TTC549 (cell line): ENCODE measurements around the gene IGFL1.
"Not testable (repeated sequence)": the region's sequence is repeated elsewhere in the genome, so short reads cannot be mapped to it uniquely, and the experiment has no call there.

ENCODE experiments used
- FAIRE-seq: peaks from 2 replicates; lab custom pipeline; 2012; peaks lifted over from hg19 to GRCh38; lab: Jason Lieb, UNC

The IGFL1 gene

GRCh38 chr19:46202426-46202825 lies 27.1 kb upstream of the IGFL1 start:
- no peak for FAIRE-seq

GRCh38 chr19:46202872-46203860 lies 26.4 kb upstream of the IGFL1 start:
- FAIRE-seq, result no peak

- FAIRE-seq, result no peak
Observed at GRCh38 chr19:46204008-46204407, 25.5 kb upstream of the IGFL1 start.

GRCh38 chr19:46205183-46205984 lies 24.2 kb upstream of the IGFL1 start:
- no peak for FAIRE-seq

- FAIRE-seq, result no peak
Observed at GRCh38 chr19:46206176-46206575, 23.4 kb upstream of the IGFL1 start.

- no peak for FAIRE-seq
Observed at GRCh38 chr19:46206682-46207081, 22.9 kb upstream of the IGFL1 start.

GRCh38 chr19:46207858-46208257 lies 21.7 kb upstream of the IGFL1 start:
- FAIRE-seq, result not testable (repeated sequence)

GRCh38 chr19:46209051-46209450 lies 20.5 kb upstream of the IGFL1 start:
- FAIRE-seq, result no peak

- FAIRE-seq, result no peak
Observed at GRCh38 chr19:46209472-46209871, 20.1 kb upstream of the IGFL1 start.

- FAIRE-seq, result no peak
Observed at GRCh38 chr19:46210669-46211068, 18.9 kb upstream of the IGFL1 start.

GRCh38 chr19:46211201-46211881 lies 18.2 kb upstream of the IGFL1 start:
- no peak for FAIRE-seq

GRCh38 chr19:46212592-46212991 lies 16.9 kb upstream of the IGFL1 start:
- not testable (repeated sequence) for FAIRE-seq

GRCh38 chr19:46213156-46213555 lies 16.4 kb upstream of the IGFL1 start:
- FAIRE-seq, result no peak

- FAIRE-seq, result no peak
Observed at GRCh38 chr19:46213806-46214205, 15.7 kb upstream of the IGFL1 start.

- no peak for FAIRE-seq
Observed at GRCh38 chr19:46216612-46217011, 12.9 kb upstream of the IGFL1 start.

GRCh38 chr19:46217476-46217875 lies 12.1 kb upstream of the IGFL1 start:
- FAIRE-seq, result no peak

- FAIRE-seq, result no peak
Observed at GRCh38 chr19:46218160-46218559, 11.4 kb upstream of the IGFL1 start.

GRCh38 chr19:46220038-46220615 lies 9.4 kb upstream of the IGFL1 start:
- no peak for FAIRE-seq

GRCh38 chr19:46221152-46221551 lies 8.4 kb upstream of the IGFL1 start:
- FAIRE-seq, result no peak

- no peak for FAIRE-seq
Observed at GRCh38 chr19:46221981-46222610, 7.4 kb upstream of the IGFL1 start.

GRCh38 chr19:46223787-46224186 lies 5.8 kb upstream of the IGFL1 start:
- FAIRE-seq, result not testable (repeated sequence)

- no peak for FAIRE-seq
Observed at GRCh38 chr19:46224773-46225172, 4.8 kb upstream of the IGFL1 start.
